ENCODE data around the gene COL25A1.

COL25A1 gene

DNA sequence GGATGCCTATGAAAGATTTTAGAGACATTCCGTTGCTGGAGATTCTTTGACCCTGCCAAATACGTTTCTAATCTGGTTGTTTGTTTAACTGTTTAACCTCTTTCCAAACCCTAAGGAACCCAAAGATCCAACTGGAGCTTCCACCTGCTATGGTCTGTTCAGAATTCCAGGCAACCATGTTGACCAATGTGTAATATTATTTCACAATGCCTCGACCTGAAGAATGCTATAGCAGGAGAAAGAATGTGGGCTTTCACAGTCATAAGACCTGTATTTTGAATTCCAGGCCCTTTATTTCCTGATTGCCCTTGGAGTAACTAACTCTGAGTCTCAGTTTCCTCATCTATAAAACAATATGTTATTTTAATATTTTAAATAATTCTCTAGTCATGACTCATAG, 90.8 kb downstream of the COL25A1 start:
- H3K4me3 ChIP-seq (ENCODE audit: low read depth, low read length) = no peak overlapping the region
- TF ChIP-seq, protein P1, sequence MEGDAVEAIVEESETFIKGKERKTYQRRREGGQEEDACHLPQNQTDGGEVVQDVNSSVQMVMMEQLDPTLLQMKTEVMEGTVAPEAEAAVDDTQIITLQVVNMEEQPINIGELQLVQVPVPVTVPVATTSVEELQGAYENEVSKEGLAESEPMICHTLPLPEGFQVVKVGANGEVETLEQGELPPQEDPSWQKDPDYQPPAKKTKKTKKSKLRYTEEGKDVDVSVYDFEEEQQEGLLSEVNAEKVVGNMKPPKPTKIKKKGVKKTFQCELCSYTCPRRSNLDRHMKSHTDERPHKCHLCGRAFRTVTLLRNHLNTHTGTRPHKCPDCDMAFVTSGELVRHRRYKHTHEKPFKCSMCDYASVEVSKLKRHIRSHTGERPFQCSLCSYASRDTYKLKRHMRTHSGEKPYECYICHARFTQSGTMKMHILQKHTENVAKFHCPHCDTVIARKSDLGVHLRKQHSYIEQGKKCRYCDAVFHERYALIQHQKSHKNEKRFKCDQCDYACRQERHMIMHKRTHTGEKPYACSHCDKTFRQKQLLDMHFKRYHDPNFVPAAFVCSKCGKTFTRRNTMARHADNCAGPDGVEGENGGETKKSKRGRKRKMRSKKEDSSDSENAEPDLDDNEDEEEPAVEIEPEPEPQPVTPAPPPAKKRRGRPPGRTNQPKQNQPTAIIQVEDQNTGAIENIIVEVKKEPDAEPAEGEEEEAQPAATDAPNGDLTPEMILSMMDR (IDR thresholded peaks at IDR 0.05; ENCODE audit: insufficient read depth, low read length, missing control alignments) = no peak
- CTCF ChIA-PET = no interaction called here
- POLR2A ChIA-PET = no interaction called here
- peak; percentile 14 for DNase-seq (ENCODE audit: low read depth, low spot score)

DNA sequence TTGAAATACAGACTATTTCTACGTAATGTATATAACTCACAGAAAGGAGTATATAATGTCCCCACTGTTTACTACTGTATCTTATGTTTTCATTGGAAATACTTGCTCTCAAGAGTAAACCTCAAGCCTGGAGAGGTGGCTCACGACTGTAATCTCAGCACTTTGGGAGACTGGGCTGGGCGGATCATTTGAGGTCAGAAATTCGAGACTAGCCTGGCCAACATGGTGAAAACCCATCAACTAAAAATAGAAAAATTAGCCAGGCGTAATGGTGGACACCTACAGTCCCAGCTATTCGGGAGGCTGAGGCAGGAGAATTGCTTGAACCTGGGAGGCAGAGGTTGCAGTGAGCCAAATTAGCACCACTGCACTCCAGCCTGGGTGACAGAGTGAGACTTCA, 92.8 kb downstream of the COL25A1 start:
- TF ChIP-seq, protein P1 (IDR thresholded peaks at IDR 0.05; ENCODE audit: insufficient read depth, low read length, missing control alignments) = no peak
- ChIA-PET POLR2A (no interaction called here), CTCF (no interaction called here)
- H3K4me3 ChIP-seq (ENCODE audit: low read depth, low read length) = no peak overlapping the region
- DNase-seq (ENCODE audit: low read depth, low spot score) = no peak

DNA sequence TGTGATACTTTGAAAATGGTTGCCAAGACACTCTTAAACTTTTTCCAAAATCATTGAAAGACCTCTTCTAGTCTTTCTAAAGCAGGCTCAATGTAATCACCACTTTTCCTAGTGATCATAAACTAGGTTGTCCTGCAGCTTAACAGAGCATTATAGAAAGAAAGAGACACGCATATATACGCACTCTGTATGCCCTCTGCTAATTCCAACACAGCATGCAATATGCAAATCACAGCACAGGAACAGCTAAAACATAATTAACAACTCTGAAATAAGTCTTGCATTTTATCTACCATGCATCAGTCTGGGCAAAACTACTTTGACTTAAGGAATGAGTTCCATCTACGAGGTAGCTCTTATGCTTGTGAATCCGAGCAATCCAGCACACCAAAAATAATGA, 94.6 kb downstream of the COL25A1 start:
- TF ChIP-seq, protein P1 (IDR thresholded peaks at IDR 0.05; ENCODE audit: insufficient read depth, low read length, missing control alignments) = no peak
- no peak overlapping the region for H3K4me3 ChIP-seq (ENCODE audit: low read depth, low read length)
- POLR2A ChIA-PET = no interaction called here
- DNase-seq (ENCODE audit: low read depth, low spot score) = no peak
- CTCF ChIA-PET = no interaction called here

DNA sequence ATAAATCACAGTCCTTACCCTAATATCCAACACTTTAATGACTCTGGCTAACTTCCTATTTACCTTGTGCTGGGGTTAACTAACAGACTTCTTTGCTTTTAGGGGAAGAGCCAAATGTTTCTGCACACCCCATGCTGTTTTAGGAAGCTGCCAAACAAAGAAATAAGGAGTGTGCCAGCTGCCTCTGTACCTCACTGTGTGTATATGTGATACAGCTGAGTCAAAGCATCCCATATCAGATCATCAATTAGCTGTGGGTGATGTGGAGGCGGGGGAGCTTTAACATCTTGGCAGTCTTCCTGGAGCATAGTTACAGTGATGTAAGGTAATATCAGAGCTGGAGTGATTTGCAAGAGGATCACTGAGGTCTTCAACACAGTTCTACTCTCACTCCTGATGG, 95.4 kb downstream of the COL25A1 start:
- DNase-seq (ENCODE audit: low read depth, low spot score) = peak; percentile 24
- POLR2A ChIA-PET = no interaction called here
- TF ChIP-seq, protein P1 (IDR thresholded peaks at IDR 0.05; ENCODE audit: insufficient read depth, low read length, missing control alignments) = no peak
- H3K4me3 ChIP-seq (ENCODE audit: low read depth, low read length) = no peak overlapping the region
- CTCF ChIA-PET = interaction anchor here (1.2 kb wide), 1 partner anchor 16 kb away, joined by 4 read pairs; no protein-coding TSS in a partner anchor

DNA sequence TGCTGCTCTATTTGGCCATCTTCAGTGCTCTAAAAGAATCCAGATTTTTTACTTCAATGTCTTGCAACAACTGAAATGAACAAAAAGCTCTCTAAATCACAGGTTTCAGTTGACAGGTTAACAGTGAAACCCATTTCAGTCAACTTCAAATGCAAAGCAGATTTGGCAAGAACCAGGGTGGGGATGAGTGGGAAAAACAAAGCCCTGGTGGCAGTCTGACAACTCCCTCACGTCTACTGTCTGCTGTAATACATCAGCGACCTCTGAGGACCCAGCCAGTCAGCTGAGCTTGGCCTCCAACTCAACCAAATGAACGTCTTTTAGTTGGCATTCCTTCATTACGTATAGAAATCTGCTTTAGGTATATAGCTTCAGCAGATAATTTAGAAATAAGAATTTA, 95.8 kb downstream of the COL25A1 start:
- DNase-seq (ENCODE audit: low read depth, low spot score) = no peak
- ChIA-PET CTCF (interaction anchor here (1.2 kb wide), 1 partner anchor 16 kb away, joined by 4 read pairs; no protein-coding TSS in a partner anchor), POLR2A (no interaction called here)
- TF ChIP-seq, protein P1 (IDR thresholded peaks at IDR 0.05; ENCODE audit: insufficient read depth, low read length, missing control alignments) = no peak
- no peak overlapping the region for H3K4me3 ChIP-seq (ENCODE audit: low read depth, low read length)

DNA sequence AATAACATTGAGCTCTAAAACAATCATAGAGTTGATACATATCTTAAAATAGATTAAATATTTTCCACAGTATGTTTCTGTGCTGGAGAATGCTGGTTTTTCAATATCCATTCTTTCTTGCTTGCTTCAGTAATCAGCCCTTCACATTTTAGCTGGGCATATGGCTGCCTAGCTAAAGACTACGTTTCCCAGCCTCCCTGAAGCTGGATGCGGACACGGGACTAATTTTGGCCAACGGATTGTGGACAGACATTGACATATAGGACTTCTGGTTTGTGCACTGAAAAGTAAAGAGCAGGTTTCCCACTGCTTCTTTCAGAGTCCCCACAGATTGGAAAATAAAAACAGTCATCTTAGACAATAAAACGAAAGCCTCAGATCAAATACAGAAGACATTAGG, 97.3 kb downstream of the COL25A1 start:
- TF ChIP-seq, protein P1 (IDR thresholded peaks at IDR 0.05; ENCODE audit: insufficient read depth, low read length, missing control alignments) = no peak
- ChIA-PET CTCF (interaction anchor here (1.0 kb wide), 1 partner anchor 18 kb away, joined by 3 read pairs; no protein-coding TSS in a partner anchor), POLR2A (no interaction called here)
- no peak overlapping the region for H3K4me3 ChIP-seq (ENCODE audit: low read depth, low read length)
- no peak for DNase-seq (ENCODE audit: low read depth, low spot score)
